Inferior parietal cortex (tissue), 1 donor: ENCODE results near the gene TRPM3.
"Not testable (repeated sequence)": the region's sequence is repeated elsewhere in the genome, so short reads cannot be mapped to it uniquely, and the experiment has no call there.

Source experiments
- DNase-seq: peaks from one replicate; pipeline ENCODE4 v3.0.0-alpha.2; 2016; ENCODE audit errors: extremely low spot score

The TRPM3 gene

GRCh38 chr9:70760228-70760627, 361.2 kb downstream of the TRPM3 start:
- no peak for DNase-seq

GRCh38 chr9:70753311-70753710, 368.1 kb downstream of the TRPM3 start:
- DNase-seq: no peak

GRCh38 chr9:70749066-70749465, 372.4 kb downstream of the TRPM3 start:
- DNase-seq: no peak

GRCh38 chr9:70747261-70747718, 374.1 kb downstream of the TRPM3 start:
- DNase-seq: no peak

GRCh38 chr9:70746760-70747159, 374.7 kb downstream of the TRPM3 start:
- DNase-seq: no peak

- DNase-seq: no peak
Measured at GRCh38 chr9:70746316-70746715, 375.1 kb downstream of the TRPM3 start.

GRCh38 chr9:70724794-70725193, 396.6 kb downstream of the TRPM3 start:
- DNase-seq: not testable (repeated sequence)

GRCh38 chr9:70724025-70724424, 397.4 kb downstream of the TRPM3 start:
- DNase-seq: not testable (repeated sequence)

- not testable (repeated sequence) for DNase-seq
Measured at GRCh38 chr9:70706797-70707196, 414.6 kb downstream of the TRPM3 start.

GRCh38 chr9:70701163-70701562, 420.3 kb downstream of the TRPM3 start:
- DNase-seq: no peak

DNA sequence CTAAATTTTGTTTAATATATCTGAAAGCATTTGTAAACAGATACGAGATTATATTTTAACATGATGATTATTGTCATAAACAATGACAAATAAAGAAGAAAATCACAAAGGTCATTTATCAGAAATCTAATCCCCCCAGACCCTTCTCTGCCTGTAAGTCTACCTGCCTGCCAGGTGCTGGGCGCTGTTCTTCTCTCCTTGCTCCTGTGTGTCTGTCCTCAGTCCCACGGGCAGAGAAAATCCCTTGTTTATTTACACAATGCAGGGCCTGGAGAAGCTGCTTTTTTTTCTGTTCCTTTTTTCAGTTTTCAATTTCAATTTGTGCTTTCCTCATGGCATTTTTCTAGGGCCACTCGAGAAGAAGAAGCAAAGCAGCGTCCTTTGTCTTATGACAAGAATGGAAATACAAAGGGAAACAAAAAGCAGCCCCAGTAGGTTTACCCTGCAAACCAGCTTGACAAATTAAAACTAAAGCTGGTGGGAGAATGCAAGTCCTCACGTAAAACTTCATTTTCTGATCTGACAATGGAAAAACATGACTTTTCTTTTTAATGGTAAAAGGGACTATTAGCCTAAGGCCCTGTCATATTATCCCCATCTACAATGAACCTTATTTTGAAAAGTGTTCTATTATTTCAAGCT, 424.6 kb downstream of the TRPM3 start:
- DNase-seq: no peak

DNA sequence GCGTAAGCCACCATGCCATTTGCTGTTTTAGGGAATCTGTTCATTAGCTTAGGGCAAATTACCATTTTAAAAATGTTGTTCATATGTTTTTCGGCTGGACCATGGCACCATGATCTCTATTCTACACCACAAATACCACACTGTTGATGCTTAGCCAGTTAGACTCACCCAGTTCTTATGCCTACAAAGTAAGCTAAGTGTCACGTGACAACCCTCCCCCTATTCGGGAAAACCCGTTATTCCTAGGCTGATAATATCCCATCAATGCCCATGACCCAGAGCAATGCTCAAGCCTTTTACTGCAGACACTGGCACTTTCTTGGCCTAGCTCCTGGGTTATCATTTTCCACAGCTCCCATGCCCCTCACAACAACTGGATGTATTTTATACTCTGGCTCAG, 426.7 kb downstream of the TRPM3 start:
- no peak for DNase-seq

DNA sequence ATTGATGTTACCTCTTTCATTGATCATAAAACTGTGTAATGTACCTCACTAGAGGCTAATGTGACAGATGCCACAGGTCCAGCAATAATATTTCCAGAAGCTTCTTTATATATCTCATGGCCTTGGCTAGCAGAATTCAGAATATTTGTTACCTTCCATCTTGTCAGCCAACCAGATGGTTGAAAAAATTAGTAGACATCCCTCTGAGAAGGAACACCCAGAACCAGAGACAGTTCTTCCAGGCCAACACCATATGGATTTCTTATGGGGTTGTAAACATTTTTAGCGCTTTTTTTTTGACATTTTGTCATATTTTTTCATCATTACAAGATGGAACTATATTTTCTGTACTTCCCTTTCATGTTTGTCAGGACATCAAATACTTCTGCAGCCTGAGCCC, 428.2 kb downstream of the TRPM3 start:
- no peak for DNase-seq

- no peak for DNase-seq
Measured at GRCh38 chr9:70692431-70692830, 429.0 kb downstream of the TRPM3 start.

GRCh38 chr9:70688704-70689103, 432.7 kb downstream of the TRPM3 start:
- no peak for DNase-seq

- no peak for DNase-seq
Measured at GRCh38 chr9:70683841-70684240, 437.6 kb downstream of the TRPM3 start.

DNA sequence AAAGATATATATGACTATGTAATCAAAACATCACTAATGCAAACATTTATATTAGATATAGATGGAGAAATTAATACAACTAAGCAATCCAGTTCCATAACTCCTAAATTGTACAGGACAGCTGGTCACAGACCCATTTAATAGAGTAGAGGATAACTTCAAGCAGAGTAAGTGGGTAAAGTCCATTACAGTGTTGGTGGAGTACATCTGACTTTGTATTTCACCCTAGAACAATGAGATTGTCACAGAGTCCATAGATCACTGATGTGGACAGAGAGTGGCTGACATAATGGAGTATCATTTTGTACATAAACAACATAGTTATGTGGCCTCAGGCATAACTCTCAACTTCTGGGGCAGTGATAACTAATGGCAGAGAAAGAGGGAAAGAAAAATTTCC, 439.1 kb downstream of the TRPM3 start:
- DNase-seq: no peak

- no peak for DNase-seq
Measured at GRCh38 chr9:70679845-70680244, 441.6 kb downstream of the TRPM3 start.

GRCh38 chr9:70678153-70678552, 443.3 kb downstream of the TRPM3 start:
- no peak for DNase-seq

DNA sequence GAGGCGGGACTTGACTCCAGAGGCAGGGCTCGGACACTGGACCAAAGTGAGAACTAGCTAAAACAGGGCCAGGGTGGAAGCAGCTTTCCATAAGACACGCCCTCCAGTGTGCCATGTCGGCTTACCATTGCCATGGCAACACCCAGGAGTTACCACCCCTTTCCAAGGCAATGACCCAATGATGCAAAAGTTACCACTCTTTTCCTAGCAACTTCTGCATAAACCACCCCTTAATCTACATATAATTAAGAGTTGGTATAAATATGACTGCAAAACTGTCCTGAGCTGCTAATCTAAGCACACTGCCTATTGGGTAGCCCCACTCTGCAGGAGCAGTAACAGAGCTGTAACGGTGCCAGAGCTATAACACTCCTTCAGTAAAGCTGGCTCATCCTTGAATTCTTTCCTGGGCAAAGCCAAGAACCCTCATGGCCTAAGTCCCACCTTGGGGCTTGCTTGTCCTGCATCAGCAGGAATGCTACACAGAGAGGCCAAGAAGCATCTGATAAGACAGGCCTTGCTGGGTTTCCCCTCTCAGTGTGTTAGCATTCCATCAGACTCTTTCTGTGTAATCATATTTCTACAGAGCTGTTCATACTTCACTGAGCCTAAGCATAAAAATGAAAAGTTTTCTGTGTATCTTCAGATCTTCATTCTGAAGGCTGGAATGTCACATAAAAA, 444.2 kb downstream of the TRPM3 start:
- DNase-seq: no peak

- no peak for DNase-seq
Measured at GRCh38 chr9:70675868-70676370, 445.5 kb downstream of the TRPM3 start.

DNA sequence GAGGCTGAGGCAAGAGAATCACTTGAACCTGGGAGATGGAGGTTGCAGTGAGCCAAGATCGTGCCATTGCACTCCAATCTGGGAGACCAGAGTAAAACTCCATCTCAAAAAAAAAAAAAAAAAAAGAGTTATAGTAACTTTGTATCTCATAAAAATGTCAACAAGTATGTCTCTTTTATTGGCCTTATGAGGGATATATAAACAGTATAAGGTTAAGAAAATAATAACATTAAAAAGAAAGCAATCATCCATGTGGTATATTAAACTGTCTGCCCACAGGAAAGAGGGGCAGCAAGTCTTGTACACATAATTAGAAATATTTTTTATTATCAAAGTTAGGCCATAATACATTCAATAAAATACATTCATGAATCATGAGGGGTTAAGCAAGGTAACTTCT, 447.6 kb downstream of the TRPM3 start:
- no peak for DNase-seq

- no peak for DNase-seq
Measured at GRCh38 chr9:70672161-70672649, 449.2 kb downstream of the TRPM3 start.
